OCI-LY3 (cell line): ENCODE results near the gene ADAMTS15.

Experiments used
- EZH2phosphoT487 ChIP-seq: fragments of 200-600 bp; shearing (Covaris generic); IDR thresholded peaks from 2 replicates; pipeline ENCODE4 v1.6.1; 2018; ENCODE audit warnings: antibody characterized with exemption, mixed run types, low read depth
- TF ChIP-seq, protein P1 (sequence below): fragments of 200-600, 300-600 bp; sonication (generic); IDR thresholded peaks from 2 replicates; pipeline ENCODE4 v1.5.1; 2014; ENCODE audit warnings: antibody characterized with exemption, low read length, low read depth

DNA sequence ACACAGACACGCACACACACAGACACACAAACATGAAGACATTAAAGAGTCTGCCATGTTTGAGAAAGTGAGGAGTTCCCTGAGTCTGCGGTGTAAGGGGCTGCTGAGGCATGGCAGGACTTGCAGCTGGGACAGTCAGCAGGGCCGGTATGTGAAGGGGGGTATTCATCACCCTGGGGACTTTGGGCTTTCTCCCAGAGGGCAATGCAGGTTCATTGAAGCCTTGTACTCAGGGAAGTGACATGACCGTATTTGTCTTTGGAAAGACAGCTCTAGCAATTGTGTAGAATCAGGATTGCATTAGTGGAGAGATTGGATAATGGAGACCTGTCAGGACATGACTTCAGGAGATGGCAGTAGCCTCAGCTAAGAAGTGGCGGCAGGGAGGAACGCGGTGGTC is 10.6 kb upstream of the ADAMTS15 start:
- TF ChIP-seq, protein P1, sequence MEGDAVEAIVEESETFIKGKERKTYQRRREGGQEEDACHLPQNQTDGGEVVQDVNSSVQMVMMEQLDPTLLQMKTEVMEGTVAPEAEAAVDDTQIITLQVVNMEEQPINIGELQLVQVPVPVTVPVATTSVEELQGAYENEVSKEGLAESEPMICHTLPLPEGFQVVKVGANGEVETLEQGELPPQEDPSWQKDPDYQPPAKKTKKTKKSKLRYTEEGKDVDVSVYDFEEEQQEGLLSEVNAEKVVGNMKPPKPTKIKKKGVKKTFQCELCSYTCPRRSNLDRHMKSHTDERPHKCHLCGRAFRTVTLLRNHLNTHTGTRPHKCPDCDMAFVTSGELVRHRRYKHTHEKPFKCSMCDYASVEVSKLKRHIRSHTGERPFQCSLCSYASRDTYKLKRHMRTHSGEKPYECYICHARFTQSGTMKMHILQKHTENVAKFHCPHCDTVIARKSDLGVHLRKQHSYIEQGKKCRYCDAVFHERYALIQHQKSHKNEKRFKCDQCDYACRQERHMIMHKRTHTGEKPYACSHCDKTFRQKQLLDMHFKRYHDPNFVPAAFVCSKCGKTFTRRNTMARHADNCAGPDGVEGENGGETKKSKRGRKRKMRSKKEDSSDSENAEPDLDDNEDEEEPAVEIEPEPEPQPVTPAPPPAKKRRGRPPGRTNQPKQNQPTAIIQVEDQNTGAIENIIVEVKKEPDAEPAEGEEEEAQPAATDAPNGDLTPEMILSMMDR, result no peak
- TF ChIP-seq EZH2phosphoT487, result no peak
